Daoy (cell line): ENCODE measurements around the gene LRCH3. TPM values are rescaled to one million over a fixed set of nuclear protein-coding genes. Genes with fewer than 3 reads are reported as not detected.

Source experiments
- DNase-seq: peaks from one replicate; pipeline ENCODE4 v3.0.0-alpha.2; 2015; ENCODE audit warnings: low read depth
- total RNA-seq: library from RNA; depleted of rRNA; stranded (reverse); fragments of >200 nt; shearing (Covaris generic); gene quantifications from 2 replicates; pipeline ENCODE4 v1.2.3, GENCODE V29; 2014; rRNA removed

The LRCH3 gene
- 17.1 and 23.5 TPM in 2 replicates for total RNA-seq

DNA sequence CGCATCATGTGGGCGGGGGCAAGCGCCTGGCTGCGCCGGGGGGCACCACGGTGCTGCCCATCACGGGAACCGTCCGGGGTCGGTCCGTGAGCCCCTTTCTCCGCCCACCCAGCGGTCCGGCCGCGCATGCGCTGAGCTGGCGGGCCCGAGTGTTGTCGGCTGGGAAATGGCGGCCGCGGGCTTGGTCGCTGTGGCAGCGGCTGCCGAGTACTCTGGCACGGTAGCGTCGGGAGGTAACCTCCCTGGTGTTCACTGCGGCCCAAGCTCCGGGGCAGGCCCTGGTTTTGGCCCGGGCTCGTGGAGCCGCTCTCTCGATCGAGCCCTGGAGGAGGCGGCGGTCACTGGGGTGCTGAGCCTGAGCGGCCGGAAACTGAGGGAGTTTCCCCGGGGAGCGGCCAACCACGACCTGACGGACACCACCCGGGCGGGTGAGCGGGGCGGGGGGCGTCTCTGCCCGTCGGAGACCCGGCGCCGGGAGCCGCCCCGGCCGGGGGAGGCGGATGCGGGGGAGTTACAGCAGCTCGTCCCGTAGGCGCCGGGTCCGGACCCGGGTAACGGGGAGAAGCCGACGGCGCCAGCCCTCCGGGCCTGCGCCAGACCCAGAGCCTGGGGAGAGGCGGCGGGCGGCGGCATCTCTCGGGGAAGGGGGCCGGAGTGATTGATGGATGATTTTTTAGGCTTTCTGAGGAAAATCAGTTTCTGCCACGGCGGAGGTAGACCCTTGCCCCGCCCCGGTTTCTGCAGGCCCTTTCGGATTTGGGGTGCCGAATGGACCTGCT is at the start of gene LRCH3:
TSS of gene LRCH3 (plus strand) at position 142 of the 779 bp plus-strand sequence. CDS start at position 167, 25 bp downstream.
- DNase-seq: peak; percentile 92

DNA sequence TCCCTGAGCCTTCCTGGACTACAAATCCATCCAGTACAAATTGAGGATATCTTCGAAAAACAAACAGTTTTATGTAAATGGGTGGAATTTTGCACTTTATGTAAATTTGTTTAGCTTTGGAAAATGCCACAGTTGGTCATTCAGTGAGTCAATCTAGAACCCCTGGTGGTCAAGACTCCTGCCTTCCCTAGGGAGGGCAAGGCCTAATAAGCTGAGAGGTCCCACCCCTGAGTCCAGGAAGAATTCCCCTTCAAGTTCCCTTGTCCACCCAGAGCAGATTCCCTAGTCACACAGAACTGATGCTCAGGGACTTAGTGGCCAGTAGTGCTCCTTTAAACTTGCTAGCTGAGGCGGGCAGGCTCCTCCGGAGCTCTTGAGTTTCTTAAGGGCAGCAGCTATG is 48.3 kb upstream of the LRCH3 start:
- no peak for DNase-seq

DNA sequence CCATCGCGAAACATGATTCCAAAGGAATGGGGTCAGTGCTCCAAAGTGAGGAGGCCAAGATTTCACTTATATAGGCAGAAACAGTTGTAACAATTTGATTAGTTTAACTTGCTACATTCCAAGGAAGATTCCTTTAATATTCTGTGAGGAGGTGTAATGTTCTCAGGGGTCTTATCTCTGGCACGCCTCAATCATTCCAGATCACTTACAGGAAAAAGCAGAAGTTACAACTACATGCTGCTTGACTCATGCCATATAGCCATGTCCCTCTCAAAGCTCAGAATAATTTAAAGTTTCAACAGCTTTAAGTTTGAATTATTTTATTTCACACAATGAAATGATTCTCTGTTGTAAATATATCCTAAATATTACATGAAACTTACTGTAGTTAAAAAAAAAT is 44.8 kb upstream of the LRCH3 start:
- no peak for DNase-seq

DNA sequence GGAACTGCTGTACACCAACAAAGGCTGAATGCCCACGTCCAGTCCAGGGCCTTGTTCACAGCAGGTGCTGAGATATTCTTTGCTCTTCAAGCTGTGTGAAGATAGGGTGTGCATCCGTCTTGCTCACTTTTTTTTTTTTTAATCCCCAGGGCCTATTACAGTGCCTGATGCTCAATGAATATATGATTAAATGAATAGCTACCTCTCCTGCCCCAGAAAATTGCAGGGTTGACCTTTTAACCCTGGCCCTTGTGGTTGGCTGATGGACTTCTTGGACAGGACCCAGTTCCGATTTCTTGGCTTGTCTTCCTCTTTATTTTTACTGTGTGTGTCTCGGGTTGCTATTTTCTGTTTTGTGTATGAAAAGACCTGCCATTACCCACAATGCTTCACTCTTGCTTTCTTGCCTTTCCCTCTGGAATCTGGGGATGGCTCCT is 44.2 kb upstream of the LRCH3 start:
- DNase-seq: no peak

DNA sequence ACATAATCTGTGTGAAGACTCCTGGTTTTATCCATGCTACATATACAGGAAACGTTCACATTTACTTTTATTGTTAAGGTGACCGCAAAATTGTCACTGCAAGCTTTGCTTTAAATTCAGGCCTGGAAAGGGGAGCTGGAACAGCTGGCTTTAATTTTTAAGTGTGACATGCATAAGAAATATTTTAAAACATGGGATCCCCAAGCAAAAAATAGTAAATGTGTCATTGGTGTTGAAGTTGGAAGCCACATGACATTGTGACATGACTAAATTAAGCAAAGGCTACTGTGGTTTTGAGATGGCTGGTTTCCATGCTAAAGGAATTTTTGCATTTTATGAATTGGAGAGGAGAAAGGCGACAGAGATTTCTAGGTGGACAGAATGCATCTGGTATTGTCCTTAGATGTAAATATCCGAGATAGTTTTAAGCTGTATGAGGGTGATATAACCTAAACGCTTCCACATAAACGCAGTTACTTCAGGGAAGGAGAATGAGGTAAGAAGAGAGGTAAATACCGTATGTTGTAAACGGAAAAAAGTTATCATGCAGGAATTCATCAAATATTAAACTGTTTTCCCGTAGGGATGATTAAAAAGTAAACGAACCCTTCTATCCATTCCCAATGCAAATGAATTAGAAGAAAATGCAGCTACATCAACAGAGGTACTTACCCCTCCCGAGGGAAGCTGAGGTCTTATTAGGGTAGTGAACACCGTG is 42.3 kb upstream of the LRCH3 start:
- no peak for DNase-seq

DNA sequence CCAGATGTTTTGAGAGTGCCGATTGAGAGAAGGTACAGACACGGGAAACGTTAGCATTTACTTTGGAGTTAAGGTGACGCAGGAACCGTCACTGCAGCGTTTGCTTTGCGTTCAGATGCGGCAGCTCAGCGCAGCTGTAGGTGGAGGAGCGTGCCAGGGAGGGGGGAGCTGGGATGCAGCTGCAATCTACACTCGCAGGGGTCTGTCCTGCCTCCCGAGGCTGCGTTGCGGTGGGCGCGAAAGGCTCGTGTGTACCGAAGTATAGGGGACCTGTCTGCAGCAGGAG is 41.8 kb upstream of the LRCH3 start:
- peak; percentile 62 for DNase-seq

DNA sequence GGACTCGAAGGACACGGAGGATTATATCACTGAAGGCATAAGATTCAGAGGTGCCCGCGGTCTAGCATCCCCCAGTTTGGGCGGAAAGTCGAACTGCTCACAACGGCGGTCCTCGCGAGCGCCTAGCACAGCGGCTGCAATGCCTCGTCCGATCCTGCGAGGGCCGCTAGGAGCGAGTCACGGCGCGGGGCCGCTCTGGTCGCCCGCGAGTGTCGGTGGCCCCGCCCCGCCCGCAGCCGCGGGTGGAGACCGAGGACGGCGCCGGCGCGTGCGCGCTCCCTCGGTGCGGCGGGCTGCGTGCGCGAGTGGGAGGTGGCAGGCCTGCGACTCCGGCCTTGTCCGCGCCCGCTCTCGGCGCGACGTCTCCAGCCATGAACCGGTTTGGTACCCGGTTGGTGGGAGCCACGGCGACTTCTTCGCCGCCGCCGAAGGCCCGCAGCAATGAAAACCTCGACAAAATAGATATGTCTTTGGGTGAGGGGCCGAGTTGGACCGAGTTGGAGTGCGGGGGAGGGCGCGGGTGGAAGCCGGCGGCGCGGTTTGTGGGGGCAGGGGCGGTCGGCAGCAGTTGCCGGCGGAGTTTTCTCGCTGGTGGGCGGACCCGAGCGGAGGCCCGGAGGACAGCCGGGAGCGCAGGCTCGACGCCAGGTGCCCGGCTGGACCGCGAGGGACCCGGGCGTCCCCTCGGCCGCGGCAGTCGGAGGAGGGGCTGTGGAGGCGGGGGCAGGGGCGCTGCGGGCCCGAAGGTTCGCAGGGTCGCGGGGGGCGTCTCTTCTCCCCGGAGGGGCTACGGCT is 41.3 kb upstream of the LRCH3 start, which contains the start of gene FYTTD1:
TSS of gene FYTTD1 (plus strand) at position 283 of the 795 bp plus-strand sequence. CDS start at position 372, 89 bp downstream.
- DNase-seq: peak; percentile 89

DNA sequence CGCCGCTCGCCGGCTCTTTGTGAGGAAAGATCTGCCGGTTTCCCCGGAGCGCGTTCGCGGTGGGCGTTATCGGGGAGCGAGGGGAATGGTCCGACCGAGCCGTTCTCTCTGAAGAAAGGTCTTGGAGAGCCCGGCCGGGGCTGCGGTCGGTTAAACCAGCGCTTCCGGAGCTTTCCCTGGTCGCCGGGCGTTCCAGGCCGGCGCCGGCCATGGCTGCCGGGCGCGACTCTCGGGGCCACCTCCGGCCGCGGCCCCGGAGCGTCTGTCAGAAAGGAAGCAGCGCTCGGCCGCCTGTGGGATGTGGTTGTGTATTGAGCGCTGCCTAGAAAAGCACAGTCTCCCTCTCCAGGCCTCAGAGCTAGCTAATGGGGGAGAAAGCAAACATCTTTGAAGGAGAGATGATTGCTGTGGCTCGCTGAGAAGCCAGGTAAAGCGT is 40.6 kb upstream of the LRCH3 start:
- peak; percentile 78 for DNase-seq

DNA sequence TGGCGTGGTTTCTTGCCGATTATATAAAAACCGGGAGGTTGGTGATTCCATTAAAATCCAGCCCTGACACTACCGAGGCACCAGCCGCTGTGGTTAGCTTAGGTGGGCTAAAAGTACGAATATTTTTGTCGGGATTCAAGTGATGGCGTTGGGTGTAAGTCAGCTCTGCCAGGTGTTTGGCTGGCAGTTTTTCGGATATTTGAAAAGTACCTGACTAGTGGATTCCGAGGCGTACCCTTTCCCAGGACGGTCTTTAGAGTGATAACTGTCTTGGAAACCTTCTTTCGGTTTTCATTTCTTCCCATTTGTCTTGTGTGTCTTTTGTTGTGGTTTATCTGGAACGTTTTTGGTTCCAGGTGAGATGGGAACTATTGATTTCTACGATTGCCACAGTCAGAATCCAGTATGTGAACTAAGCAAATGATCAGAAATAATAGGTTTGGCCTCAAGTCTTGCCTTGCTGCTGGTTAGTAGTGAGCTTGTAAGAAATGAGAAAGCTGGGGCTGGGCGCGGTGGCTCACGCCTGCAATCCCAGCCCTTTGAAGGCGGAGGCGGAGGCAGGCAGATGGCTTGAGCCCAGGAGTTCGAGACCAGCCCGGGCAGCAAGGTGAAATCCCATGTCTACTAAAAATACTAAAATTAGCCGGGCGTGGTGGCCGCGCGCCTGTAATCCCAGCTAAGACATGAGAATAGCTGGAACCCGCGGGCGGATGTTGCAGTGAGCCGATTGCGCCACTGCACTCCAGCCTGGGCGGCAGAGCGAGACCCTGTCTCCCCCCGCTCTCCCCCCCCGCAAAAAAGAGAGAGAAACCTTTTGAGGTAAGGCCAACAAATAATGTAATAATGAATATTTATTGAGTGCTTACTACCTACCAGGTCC is 40.0 kb upstream of the LRCH3 start:
- DNase-seq: peak; percentile 54

DNA sequence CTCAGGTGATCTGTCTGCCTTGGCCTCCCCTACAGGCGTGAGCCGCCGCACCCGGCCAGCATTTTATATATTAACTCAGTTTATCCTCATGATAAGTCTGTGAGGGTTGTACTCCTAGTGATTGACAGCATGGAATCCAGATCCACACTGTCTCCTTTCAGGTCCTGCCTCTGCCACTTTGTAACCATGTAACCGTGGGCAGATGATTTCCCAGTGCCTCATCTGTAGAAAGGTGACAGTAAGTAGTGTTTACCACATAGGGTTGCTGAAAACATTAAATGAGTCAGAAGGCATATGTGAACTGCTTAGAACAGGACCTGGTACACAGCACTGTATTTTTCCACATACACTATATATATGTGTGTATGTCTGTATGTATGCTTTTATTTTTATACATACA is 38.9 kb upstream of the LRCH3 start:
- no peak for DNase-seq

DNA sequence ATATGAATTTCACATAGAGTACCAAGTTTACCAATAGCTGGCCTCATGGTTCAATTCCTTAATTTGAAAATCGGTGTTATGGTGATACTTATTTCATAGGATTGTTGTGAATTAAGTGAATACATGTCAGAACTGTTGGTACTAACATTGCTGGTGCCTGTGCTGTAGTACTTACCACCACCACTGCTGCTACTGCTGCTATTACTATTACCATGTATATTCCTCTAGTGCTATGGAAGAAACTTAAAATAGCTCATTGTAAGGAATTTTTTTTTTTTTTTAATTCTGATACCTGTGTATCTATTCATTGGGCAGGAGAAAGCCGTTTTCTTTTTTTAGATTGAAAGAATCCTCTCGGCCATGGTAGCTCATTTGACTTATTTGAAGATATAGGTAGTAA is 37.8 kb upstream of the LRCH3 start:
- no peak for DNase-seq

DNA sequence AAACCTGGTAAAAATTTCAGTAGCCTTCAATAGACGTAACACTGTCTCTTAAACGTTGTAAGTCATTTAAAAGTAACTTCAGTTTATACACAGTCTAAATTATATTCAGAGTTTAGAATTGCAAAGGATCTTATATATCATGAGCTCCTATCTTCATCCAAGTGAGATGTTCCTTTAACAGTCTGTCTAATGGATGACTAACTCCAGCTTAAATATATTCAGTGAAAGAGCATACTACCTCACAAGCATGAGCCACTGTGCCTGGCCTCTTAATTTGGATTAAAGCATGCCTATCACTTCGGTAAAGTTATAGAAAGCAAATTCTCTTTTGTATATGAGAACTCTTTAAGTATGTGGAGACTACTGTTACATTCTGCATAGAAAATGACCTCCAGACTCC is 34.4 kb upstream of the LRCH3 start:
- no peak for DNase-seq

DNA sequence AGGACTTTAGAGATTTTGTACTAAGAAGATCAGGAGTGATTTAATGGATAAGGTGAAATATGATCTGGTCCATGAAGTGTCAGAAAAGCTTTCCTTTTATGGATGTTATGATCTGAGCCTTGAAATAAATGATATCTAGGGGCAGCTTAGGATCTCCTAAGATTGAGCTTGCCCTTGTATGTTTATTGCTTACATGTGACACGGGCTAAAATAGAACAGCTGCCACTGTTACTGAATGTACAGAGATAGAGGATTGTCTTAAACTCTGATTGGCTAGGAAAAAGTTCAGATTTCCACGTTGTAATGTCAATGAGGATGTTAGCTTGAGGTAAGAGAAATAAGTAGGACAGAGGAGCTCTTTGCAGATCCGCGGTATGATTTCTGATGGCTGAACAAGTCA is 32.5 kb upstream of the LRCH3 start:
- DNase-seq: no peak

DNA sequence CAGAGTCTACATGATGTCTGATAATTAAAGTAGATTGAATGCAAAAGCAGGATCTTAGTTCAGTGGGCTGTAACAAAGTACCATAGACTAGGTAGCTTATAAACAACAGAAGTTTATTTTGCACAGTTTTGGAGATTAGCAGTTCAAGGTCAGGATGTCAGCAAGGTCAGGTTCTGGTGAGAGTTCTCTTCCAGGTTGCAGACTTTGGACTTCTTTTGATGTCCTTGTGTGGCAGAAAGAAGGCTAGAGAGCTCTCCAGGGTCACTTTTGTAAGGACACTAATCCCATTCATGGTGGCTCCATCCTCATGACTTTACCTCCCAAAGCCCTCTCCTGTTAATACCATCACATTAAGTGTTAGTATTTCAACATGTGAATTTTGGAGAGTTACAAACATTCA is 29.3 kb upstream of the LRCH3 start:
- DNase-seq: no peak

DNA sequence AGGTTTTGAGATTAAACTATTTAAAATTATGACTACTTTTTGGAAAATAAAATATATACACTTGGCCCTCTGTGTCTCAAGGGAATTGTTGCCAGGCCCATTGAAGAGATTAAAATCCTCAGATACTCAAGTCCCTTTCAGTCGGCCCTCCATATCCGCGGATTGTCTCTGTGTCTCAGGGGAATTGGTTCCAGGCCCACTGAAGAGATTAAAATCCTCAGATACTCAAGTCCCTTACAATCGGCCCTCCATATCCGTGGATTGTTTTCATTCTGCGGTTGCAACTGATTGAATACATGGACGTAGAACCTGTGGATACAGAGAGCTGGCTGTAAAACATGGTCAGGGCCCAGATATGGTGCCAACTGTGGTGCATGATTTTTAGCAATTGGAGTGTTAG is 15.7 kb upstream of the LRCH3 start:
- no peak for DNase-seq

DNA sequence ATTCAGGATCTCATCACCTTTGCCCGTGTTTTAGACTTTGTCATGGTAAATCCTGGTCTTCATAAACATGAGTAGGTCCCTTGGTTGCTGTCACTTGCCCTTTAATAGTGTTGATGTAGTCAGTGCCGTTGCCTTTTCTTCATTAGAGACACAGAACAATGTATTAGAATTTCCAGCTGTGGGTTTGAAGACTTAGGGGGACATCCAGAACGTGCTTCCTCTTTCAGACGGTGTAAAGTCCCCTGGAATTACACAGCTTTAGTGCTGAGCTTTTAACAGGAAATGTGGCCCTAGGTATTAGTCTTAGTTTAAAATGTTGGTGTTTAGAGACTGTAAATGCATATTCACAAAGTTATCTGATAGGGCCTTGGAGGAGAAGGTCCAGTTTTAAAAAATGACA is 8.8 kb upstream of the LRCH3 start:
- no peak for DNase-seq

DNA sequence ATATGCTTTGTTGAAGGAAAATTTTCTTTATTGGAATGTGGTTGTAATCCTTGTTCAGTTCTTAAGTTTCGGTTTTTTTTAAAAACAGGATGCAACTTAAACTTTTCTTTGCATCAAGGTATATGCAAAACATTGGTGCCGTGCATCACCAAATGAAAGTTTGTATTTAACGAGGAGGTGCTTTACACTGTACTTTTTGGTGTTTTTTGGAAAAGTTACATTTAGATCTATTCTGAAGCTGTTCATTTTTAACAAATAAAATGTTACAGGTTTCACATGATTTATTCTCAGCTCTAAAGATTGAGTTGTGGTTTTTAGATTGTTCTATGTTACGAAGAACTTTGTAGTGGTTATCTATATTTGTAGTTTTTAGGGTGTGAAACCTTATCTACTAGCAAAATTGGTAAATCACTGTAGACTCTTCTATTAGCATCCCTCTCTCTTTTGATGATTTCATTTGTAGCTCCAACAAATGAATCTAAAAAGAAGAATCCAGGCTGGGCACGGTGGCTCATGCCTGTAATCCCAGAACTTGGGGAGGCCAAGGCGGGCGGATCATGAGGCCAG is 7.0 kb upstream of the LRCH3 start:
- no peak for DNase-seq

DNA sequence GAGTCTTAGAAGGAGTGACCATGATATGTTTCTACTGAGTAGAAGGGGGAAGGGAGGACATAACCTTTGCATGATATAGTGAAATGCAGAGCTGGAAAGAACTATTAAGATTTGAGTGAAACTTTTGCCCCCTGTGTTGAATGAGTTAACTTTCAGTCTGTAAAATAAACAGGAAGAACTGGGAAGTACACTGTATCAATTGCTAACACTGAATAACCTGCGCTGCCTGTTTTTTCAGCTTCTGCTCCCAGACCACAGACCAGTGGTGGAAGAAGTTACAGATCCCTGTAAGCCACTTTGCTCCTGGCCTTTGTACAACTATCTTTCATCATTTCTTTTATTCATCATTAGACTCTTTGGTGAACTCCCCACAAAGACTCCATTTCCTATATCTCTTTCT is 3.6 kb upstream of the LRCH3 start:
- no peak for DNase-seq

DNA sequence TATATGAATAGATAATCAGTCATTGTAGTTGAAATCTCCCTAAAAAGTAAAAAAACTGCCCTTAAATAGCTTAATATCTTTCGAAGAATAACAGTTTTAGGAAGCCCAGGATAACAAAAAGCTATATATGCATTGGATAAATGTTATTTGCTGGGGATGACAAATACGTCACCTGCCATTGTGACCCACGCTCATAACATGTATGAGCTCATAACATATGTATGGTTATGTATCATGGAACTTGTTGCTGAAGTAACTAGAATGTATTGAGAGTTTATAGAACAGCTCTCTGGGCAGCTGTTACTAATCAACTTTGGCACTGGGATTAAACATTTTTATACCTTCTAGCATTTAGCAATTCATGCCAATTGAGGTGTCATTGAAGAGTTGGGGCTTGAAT is 1.7 kb upstream of the LRCH3 start:
- DNase-seq: no peak

DNA sequence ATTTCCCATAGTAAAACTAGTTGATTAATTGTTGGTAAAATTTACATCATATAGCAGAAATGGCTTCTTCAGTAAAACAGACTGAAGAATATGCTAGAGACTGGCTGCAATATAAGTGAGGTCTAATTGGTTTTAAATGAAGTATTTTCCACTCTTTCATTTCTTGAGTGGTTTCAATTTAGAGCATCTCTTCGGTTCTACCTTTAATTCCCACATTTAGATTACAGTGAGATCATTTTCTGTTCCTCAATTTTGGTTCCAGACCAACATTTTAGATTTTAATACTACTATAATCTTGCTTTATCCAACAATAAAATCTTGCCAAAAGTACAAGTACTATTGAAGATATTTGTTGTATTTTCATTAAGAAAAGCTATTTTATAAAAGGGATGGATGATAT is 1.0 kb upstream of the LRCH3 start:
- DNase-seq: no peak
